WTC11 (cell line): ENCODE results near the gene LCNL1.

ENCODE experiments used
- ATF1 ChIP-seq: sonication (generic); formaldehyde crosslinking; IDR thresholded peaks from 2 replicates; pipeline ENCODE4 v1.8.1; 2023; ENCODE audit warnings: mild to moderate bottlenecking, moderate library complexity, missing genetic modification reagents
- CBFB ChIP-seq: sonication (generic); formaldehyde crosslinking; IDR thresholded peaks from 2 replicates; pipeline ENCODE4 v1.8.1; 2022; ENCODE audit warnings: mild to moderate bottlenecking, low read depth, missing genetic modification reagents
- CREM ChIP-seq: sonication (generic); formaldehyde crosslinking; IDR thresholded peaks from 2 replicates; pipeline ENCODE4 v1.8.1; 2022; ENCODE audit warnings: mild to moderate bottlenecking, missing genetic modification reagents, moderate library complexity
- NFE2L1 ChIP-seq: sonication (generic); formaldehyde crosslinking; IDR thresholded peaks from 2 replicates; pipeline ENCODE4 v1.8.1; 2023; ENCODE audit warnings: missing genetic modification reagents
- SP1 ChIP-seq: sonication (generic); formaldehyde crosslinking; conservative IDR thresholded peaks from 2 replicates; pipeline ENCODE4 v1.8.1; 2022; ENCODE audit warnings: missing genetic modification reagents
- ZBTB21 ChIP-seq: sonication (generic); formaldehyde crosslinking; IDR thresholded peaks from 2 replicates; pipeline ENCODE4 v1.8.1; 2023; ENCODE audit warnings: mild to moderate bottlenecking, missing genetic modification reagents, borderline replicate concordance
- ZNF416 ChIP-seq: fragments of 250-450 bp; sonication (Bioruptor Pico); IDR thresholded peaks from 2 replicates; pipeline ENCODE4 v1.9.0; 2021; ENCODE audit warnings: mild to moderate bottlenecking, inconsistent platforms
- TF ChIP-seq, protein P1 (sequence below): fragments of 200-600 bp; IDR thresholded peaks from 2 replicates; pipeline ENCODE4 v1.8.0; 2022; ENCODE audit warnings: antibody characterized with exemption
- TF ChIP-seq, protein P2 (sequence below): sonication (generic); formaldehyde crosslinking; IDR thresholded peaks from 2 replicates; pipeline ENCODE4 v1.8.0; 2022; ENCODE audit warnings: mild to moderate bottlenecking, missing genetic modification reagents
- TF ChIP-seq, protein P3 (sequence below): sonication (generic); formaldehyde crosslinking; IDR thresholded peaks from 2 replicates; pipeline ENCODE4 v1.8.1; 2023; ENCODE audit warnings: mild to moderate bottlenecking, missing genetic modification reagents, moderate library complexity
- TF ChIP-seq, protein P4 (sequence below): sonication (generic); formaldehyde crosslinking; IDR thresholded peaks from 2 replicates; pipeline ENCODE4 v1.8.0; 2022; ENCODE audit warnings: mild to moderate bottlenecking, missing genetic modification reagents
- TF ChIP-seq, protein P5 (sequence below): sonication (generic); formaldehyde crosslinking; IDR thresholded peaks from 2 replicates; pipeline ENCODE4 v1.8.1; 2022; ENCODE audit warnings: low read depth, missing genetic modification reagents, borderline replicate concordance

DNA sequence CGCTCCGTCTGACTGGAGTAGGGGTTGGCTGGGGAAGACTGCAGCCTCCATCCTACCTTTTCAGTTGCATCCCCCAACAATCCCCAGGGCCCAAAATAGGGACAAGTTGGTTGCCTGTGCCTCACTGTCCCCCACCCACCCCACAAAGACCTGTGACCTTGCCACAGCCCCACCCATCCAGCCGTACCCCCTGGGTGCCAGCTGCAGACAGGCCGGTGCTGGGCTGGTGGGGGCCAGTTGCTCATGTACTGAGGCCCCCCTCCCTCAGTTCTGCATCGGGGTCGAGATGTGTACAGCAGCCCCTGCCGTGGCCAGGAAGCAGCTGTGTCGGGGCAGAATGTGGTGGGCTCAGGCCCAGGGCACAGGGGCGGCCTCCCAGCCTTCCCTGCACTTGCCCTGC, 374 bp downstream of the LCNL1 start:
- TF ChIP-seq, protein P1, sequence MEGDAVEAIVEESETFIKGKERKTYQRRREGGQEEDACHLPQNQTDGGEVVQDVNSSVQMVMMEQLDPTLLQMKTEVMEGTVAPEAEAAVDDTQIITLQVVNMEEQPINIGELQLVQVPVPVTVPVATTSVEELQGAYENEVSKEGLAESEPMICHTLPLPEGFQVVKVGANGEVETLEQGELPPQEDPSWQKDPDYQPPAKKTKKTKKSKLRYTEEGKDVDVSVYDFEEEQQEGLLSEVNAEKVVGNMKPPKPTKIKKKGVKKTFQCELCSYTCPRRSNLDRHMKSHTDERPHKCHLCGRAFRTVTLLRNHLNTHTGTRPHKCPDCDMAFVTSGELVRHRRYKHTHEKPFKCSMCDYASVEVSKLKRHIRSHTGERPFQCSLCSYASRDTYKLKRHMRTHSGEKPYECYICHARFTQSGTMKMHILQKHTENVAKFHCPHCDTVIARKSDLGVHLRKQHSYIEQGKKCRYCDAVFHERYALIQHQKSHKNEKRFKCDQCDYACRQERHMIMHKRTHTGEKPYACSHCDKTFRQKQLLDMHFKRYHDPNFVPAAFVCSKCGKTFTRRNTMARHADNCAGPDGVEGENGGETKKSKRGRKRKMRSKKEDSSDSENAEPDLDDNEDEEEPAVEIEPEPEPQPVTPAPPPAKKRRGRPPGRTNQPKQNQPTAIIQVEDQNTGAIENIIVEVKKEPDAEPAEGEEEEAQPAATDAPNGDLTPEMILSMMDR, result no peak
- TF ChIP-seq CBFB (CRISPR knock-in tag) (no peak), ZNF416 (CRISPR knock-in tag) (no peak), CREM (CRISPR knock-in tag) (no peak), NFE2L1 (CRISPR knock-in tag) (no peak), SP1 (CRISPR knock-in tag) (no peak), ATF1 (no peak), ZBTB21 (CRISPR knock-in tag) (no peak)
- TF ChIP-seq, protein P2, sequence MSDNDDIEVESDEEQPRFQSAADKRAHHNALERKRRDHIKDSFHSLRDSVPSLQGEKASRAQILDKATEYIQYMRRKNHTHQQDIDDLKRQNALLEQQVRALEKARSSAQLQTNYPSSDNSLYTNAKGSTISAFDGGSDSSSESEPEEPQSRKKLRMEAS, result no peak
- TF ChIP-seq, protein P3, sequence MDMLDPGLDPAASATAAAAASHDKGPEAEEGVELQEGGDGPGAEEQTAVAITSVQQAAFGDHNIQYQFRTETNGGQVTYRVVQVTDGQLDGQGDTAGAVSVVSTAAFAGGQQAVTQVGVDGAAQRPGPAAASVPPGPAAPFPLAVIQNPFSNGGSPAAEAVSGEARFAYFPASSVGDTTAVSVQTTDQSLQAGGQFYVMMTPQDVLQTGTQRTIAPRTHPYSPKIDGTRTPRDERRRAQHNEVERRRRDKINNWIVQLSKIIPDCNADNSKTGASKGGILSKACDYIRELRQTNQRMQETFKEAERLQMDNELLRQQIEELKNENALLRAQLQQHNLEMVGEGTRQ, result no peak
- TF ChIP-seq, protein P4, sequence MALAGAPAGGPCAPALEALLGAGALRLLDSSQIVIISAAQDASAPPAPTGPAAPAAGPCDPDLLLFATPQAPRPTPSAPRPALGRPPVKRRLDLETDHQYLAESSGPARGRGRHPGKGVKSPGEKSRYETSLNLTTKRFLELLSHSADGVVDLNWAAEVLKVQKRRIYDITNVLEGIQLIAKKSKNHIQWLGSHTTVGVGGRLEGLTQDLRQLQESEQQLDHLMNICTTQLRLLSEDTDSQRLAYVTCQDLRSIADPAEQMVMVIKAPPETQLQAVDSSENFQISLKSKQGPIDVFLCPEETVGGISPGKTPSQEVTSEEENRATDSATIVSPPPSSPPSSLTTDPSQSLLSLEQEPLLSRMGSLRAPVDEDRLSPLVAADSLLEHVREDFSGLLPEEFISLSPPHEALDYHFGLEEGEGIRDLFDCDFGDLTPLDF, result no peak
- TF ChIP-seq, protein P5, sequence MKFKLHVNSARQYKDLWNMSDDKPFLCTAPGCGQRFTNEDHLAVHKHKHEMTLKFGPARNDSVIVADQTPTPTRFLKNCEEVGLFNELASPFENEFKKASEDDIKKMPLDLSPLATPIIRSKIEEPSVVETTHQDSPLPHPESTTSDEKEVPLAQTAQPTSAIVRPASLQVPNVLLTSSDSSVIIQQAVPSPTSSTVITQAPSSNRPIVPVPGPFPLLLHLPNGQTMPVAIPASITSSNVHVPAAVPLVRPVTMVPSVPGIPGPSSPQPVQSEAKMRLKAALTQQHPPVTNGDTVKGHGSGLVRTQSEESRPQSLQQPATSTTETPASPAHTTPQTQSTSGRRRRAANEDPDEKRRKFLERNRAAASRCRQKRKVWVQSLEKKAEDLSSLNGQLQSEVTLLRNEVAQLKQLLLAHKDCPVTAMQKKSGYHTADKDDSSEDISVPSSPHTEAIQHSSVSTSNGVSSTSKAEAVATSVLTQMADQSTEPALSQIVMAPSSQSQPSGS (CRISPR knock-in tag), result no peak
